Measurements from ENCODE around the gene HPN.

HPN gene

GRCh38 chr19:35015270-35015953 is 26.1 kb upstream of the HPN start:
- no peak overlapping the region for H3K4me2 ChIP-seq (ENCODE audit: insufficient read depth, low read length)

GRCh38 chr19:35015954-35016351 is 25.6 kb upstream of the HPN start:
- peaks cover 97% of the 10 kb centered on the region for H3K36me3 ChIP-seq (ENCODE audit: insufficient read depth, low read length)
- no peak overlapping the region for H3K4me3 ChIP-seq (ENCODE audit: low read depth in 1 of 2, low read length in 2 of 2)
- no peak overlapping the region for H3K9ac ChIP-seq (ENCODE audit: low read depth, low read length)
- DNase-seq (no peak), ATAC-seq (ENCODE audit: insufficient read depth, low read depth) (no peak)
- no peaks in the 10 kb centered on the region for H3K27me3 ChIP-seq (ENCODE audit: insufficient read depth, low read length, poor library complexity)
- TF ChIP-seq CTCF (IDR thresholded peaks at IDR 0.05; ENCODE audit: borderline replicate concordance, extremely low read depth, low read length, poor library complexity, severe bottlenecking): no peak
- no peak for TF ChIP-seq EZH2 (IDR thresholded peaks at IDR 0.05; ENCODE audit: borderline replicate concordance, low read depth, low read length, severe bottlenecking)
- peaks cover 3% of the 10 kb centered on the region; the same call in 1 of the 2 replicates for H3K79me2 ChIP-seq (ENCODE audit: insufficient read depth, low read length)
- no peaks in the 10 kb centered on the region for H3K4me1 ChIP-seq (ENCODE audit: insufficient read depth, low read length)
- no peak overlapping the region for H3K4me2 ChIP-seq (ENCODE audit: insufficient read depth, low read length)
- no peaks in the 10 kb centered on the region for H3K9me3 ChIP-seq (ENCODE audit: insufficient read depth, low read length, severe bottlenecking)
- H2AFZ ChIP-seq (ENCODE audit: low read depth, low read length): no peak overlapping the region
- no peak overlapping the region for H3K27ac ChIP-seq (ENCODE audit: low read length)
- H4K20me1 ChIP-seq (ENCODE audit: insufficient read depth, low read length): peaks cover 40% of the 10 kb centered on the region

More at GRCh38 chr19:35015270-35015953, 26.1 kb upstream of the HPN start:
- Histone ChIP-seq H3K4me1 (ENCODE audit: insufficient read depth, low read length) (no peaks in the 10 kb centered on the region), H3K79me2 (ENCODE audit: insufficient read depth, low read length) (peaks cover 3% of the 10 kb centered on the region; the same call in 1 of the 2 replicates), H3K27ac (ENCODE audit: low read length) (no peak overlapping the region), H3K36me3 (ENCODE audit: insufficient read depth, low read length) (peaks cover 97% of the 10 kb centered on the region), H3K4me3 (ENCODE audit: low read depth in 1 of 2, low read length in 2 of 2) (no peak overlapping the region), H4K20me1 (ENCODE audit: insufficient read depth, low read length) (peaks cover 44% of the 10 kb centered on the region), H3K9me3 (ENCODE audit: insufficient read depth, low read length, severe bottlenecking) (no peaks in the 10 kb centered on the region), H2AFZ (ENCODE audit: low read depth, low read length) (no peak overlapping the region), H3K9ac (ENCODE audit: low read depth, low read length) (no peak overlapping the region), H3K27me3 (ENCODE audit: insufficient read depth, low read length, poor library complexity) (no peaks in the 10 kb centered on the region)
- ATAC-seq (ENCODE audit: insufficient read depth, low read depth): no peak
- DNase-seq: no peak
- no peak for TF ChIP-seq EZH2 (IDR thresholded peaks at IDR 0.05; ENCODE audit: borderline replicate concordance, low read depth, low read length, severe bottlenecking)
- TF ChIP-seq CTCF (IDR thresholded peaks at IDR 0.05; ENCODE audit: borderline replicate concordance, extremely low read depth, low read length, poor library complexity, severe bottlenecking): no peak

GRCh38 chr19:35017507-35017906 is 24.0 kb upstream of the HPN start:
- Histone ChIP-seq H2AFZ (ENCODE audit: low read depth, low read length) (no peak overlapping the region), H3K9ac (ENCODE audit: low read depth, low read length) (no peak overlapping the region), H3K4me3 (ENCODE audit: low read depth in 1 of 2, low read length in 2 of 2) (no peak overlapping the region), H4K20me1 (ENCODE audit: insufficient read depth, low read length) (peaks cover 37% of the 10 kb centered on the region), H3K79me2 (ENCODE audit: insufficient read depth, low read length) (peaks cover 3% of the 10 kb centered on the region; the same call in 1 of the 2 replicates), H3K9me3 (ENCODE audit: insufficient read depth, low read length, severe bottlenecking) (no peaks in the 10 kb centered on the region), H3K4me1 (ENCODE audit: insufficient read depth, low read length) (no peaks in the 10 kb centered on the region), H3K36me3 (ENCODE audit: insufficient read depth, low read length) (peaks cover 97% of the 10 kb centered on the region), H3K27ac (ENCODE audit: low read length) (no peak overlapping the region), H3K4me2 (ENCODE audit: insufficient read depth, low read length) (no peak overlapping the region), H3K27me3 (ENCODE audit: insufficient read depth, low read length, poor library complexity) (no peaks in the 10 kb centered on the region)
- no peak for TF ChIP-seq EZH2 (IDR thresholded peaks at IDR 0.05; ENCODE audit: borderline replicate concordance, low read depth, low read length, severe bottlenecking)
- TF ChIP-seq CTCF (IDR thresholded peaks at IDR 0.05; ENCODE audit: borderline replicate concordance, extremely low read depth, low read length, poor library complexity, severe bottlenecking): no peak
- DNase-seq (no peak), ATAC-seq (ENCODE audit: insufficient read depth, low read depth) (no peak)

Data from DND-41 (cell line).